H1 (cell line): ENCODE measurements around the gene ANKRD66. TPM values are rescaled to one million over a fixed set of nuclear protein-coding genes. Genes with fewer than 3 reads are reported as not detected.

Experiments
- BCL11A ChIP-seq, 2 experiments: IDR thresholded peaks; one replicate each; pipeline ENCODE4 v1.6.1; 2011; ENCODE audit warnings: low read depth in 2 of 2, low read length in 2 of 2, mild to moderate bottlenecking in 2 of 2
- RFX5 ChIP-seq: IDR thresholded peaks from 2 replicates; pipeline ENCODE4 v1.6.1; 2011; ENCODE audit warnings: low read depth, low read length, improper control_type of control experiment, borderline replicate concordance
- polyA plus RNA-seq, 7 experiments: library from polyadenylated mRNA; depleted of rRNA in 3 of 7; stranded (reverse) in 5 of 7; unstranded in 2 of 7; fragments of >200 nt in 5 of 7; fragments of 200-250 nt in 2 of 7; gene quantifications; 1 replicate in 5 of 7; 2 replicates in 1 of 7; 4 replicates in 1 of 7; pipeline versions ENCODE4 v1.2.1 to v1.2.3, GENCODE V29; 2011 to 2013; ENCODE audit warnings: missing spikeins in 2 of 7, mixed read lengths in 2 of 7
- total RNA-seq: library from RNA; stranded (reverse); fragmentation: NEBNext Ultra II Directional; extraction: Animal tissue kit (Norgen Biotek cat#: 25700); gene quantifications from 2 replicates; pipeline ENCODE4 v1.2.1, GENCODE V29; 2021

The ANKRD66 gene
- total and polyA plus RNA-seq, 2 of the 8 experiments (the other 6 are each of a cell fraction or from before 2014, with no cell fraction given) = 0.05 TPM; not detected in 1

- TF ChIP-seq RFX5 (no peak), BCL11A (IDR thresholded peaks at IDR 0.05; ENCODE audit: low read depth in 2 of 2, low read length in 2 of 2) (no peak)
Measured at GRCh38 chr6:46772016-46772415, 25.3 kb downstream of the ANKRD66 start (continued).
